Left renal pelvis (tissue), 4 donors: ENCODE data around the gene TYSND1. TPM values are rescaled to one million over a fixed set of nuclear protein-coding genes. Genes with fewer than 3 reads are reported as not detected.
"Not testable (repeated sequence)": the region's sequence is repeated elsewhere in the genome, so short reads cannot be mapped to it uniquely, and the experiment has no call there.

Experiments used
- DNase-seq, 4 donors: peaks; one replicate each; pipeline ENCODE4 v3.0.0-alpha.2; 2013; ENCODE audit warnings: low read depth in 4 of 4, low spot score in 3 of 4
- polyA plus RNA-seq, 4 donors: library from polyadenylated mRNA; unstranded; fragments of 120-200 nt; gene quantifications; one replicate each; pipeline ENCODE4 v1.2.1, GENCODE V29; 2013; ENCODE audit not compliant: insufficient read length in 4 of 4

The TYSND1 gene
- polyA plus RNA-seq, 4 donors, result 5.1 to 16.1 (median 10.8) TPM

- DNase-seq, result no peak
These were observed 9.4 kb downstream of the TYSND1 start for GRCh38 chr10:70137135-70137534.

GRCh38 chr10:70135684-70136083 is 10.8 kb downstream of the TYSND1 start:
- no peak for DNase-seq

GRCh38 chr10:70135046-70135445 is 11.5 kb downstream of the TYSND1 start:
- DNase-seq, result no peak

- DNase-seq, result peak; percentile 37 to 65 (median 47)
These were observed 14.1 kb downstream of the TYSND1 start, which contains the start of gene AIFM2 for GRCh38 chr10:70132098-70133029. Gene AIFM2, minus strand, starts transcription at chr10:70132825. Its CDS starts 8,741 bp downstream, at chr10:70124084.

- no peak for DNase-seq
These were observed 15.0 kb downstream of the TYSND1 start for GRCh38 chr10:70131560-70131937.

GRCh38 chr10:70130878-70131559 is 15.5 kb downstream of the TYSND1 start:
- no peak for DNase-seq

GRCh38 chr10:70126700-70127395 is 19.7 kb downstream of the TYSND1 start:
- DNase-seq, result no peak

GRCh38 chr10:70125918-70126552 is 20.5 kb downstream of the TYSND1 start:
- no peak for DNase-seq

GRCh38 chr10:70124918-70125317 is 21.6 kb downstream of the TYSND1 start:
- DNase-seq, result no peak

GRCh38 chr10:70124415-70124814 is 22.1 kb downstream of the TYSND1 start:
- DNase-seq, result no peak

- no peak for DNase-seq
These were observed 22.7 kb downstream of the TYSND1 start for GRCh38 chr10:70123817-70124216.

- DNase-seq, result not testable (repeated sequence)
These were observed 23.3 kb downstream of the TYSND1 start for GRCh38 chr10:70123166-70123565.

- no peak for DNase-seq
These were observed 23.8 kb downstream of the TYSND1 start for GRCh38 chr10:70122742-70123141.

GRCh38 chr10:70121281-70121949 is 25.1 kb downstream of the TYSND1 start:
- no peak for DNase-seq

GRCh38 chr10:70120417-70120816 is 26.1 kb downstream of the TYSND1 start:
- no peak for DNase-seq

GRCh38 chr10:70119623-70120022 is 26.9 kb downstream of the TYSND1 start:
- DNase-seq, result no peak

- DNase-seq, result no peak
These were observed 27.3 kb downstream of the TYSND1 start for GRCh38 chr10:70119197-70119596.

GRCh38 chr10:70118196-70118595 is 28.3 kb downstream of the TYSND1 start:
- DNase-seq, result no peak

GRCh38 chr10:70117646-70118045 is 28.9 kb downstream of the TYSND1 start:
- no peak for DNase-seq
